HG03439 (cell line): Measurements from ENCODE around the gene DHX32.
"Not testable (repeated sequence)": the region's sequence is repeated elsewhere in the genome, so short reads cannot be mapped to it uniquely, and the experiment has no call there.

Experiments
- ATAC-seq: cut with Tn5 transposase; IDR thresholded peaks from one replicate; pipeline ENCODE4 v1.9.1; 2021; ENCODE audit warnings: mild to moderate bottlenecking, moderate library complexity; ENCODE audit not compliant: unreplicated experiment

Gene DHX32

GRCh38 chr10:125881192-125881591 is at the start of gene DHX32:
TSS of gene DHX32 (minus strand) at chr10:125881292. CDS start at chr10:125880824, 468 bp downstream.
- no peak for ATAC-seq

- no peak for ATAC-seq
These were observed 48.5 kb upstream of the DHX32 start for GRCh38 chr10:125929618-125930017.

- ATAC-seq, result no peak
These were observed 48.0 kb upstream of the DHX32 start for GRCh38 chr10:125928928-125929585.

GRCh38 chr10:125927265-125927664 is 46.2 kb upstream of the DHX32 start:
- ATAC-seq, result not testable (repeated sequence)

GRCh38 chr10:125926247-125926646 is 45.2 kb upstream of the DHX32 start:
- ATAC-seq, result no peak

- ATAC-seq, result no peak
These were observed 44.3 kb upstream of the DHX32 start for GRCh38 chr10:125925262-125925834.

GRCh38 chr10:125921643-125922306 is 40.7 kb upstream of the DHX32 start:
- ATAC-seq, result not testable (repeated sequence)

- not testable (repeated sequence) for ATAC-seq
These were observed 36.7 kb upstream of the DHX32 start for GRCh38 chr10:125917704-125918361.

GRCh38 chr10:125916977-125917376 is 35.9 kb upstream of the DHX32 start:
- no peak for ATAC-seq

GRCh38 chr10:125913277-125913676 is 32.2 kb upstream of the DHX32 start:
- ATAC-seq, result not testable (repeated sequence)

GRCh38 chr10:125911990-125912389 is 30.9 kb upstream of the DHX32 start:
- no peak for ATAC-seq

GRCh38 chr10:125911145-125911544 is 30.1 kb upstream of the DHX32 start:
- no peak for ATAC-seq

GRCh38 chr10:125909491-125909890 is 28.4 kb upstream of the DHX32 start:
- not testable (repeated sequence) for ATAC-seq

GRCh38 chr10:125908813-125909212 is 27.7 kb upstream of the DHX32 start:
- not testable (repeated sequence) for ATAC-seq

- not testable (repeated sequence) for ATAC-seq
These were observed 26.5 kb upstream of the DHX32 start for GRCh38 chr10:125907598-125907997.

- ATAC-seq, result not testable (repeated sequence)
These were observed 24.2 kb upstream of the DHX32 start for GRCh38 chr10:125905069-125905994.

- not testable (repeated sequence) for ATAC-seq
These were observed 22.1 kb upstream of the DHX32 start for GRCh38 chr10:125903135-125903640.

GRCh38 chr10:125900963-125901362 is 19.9 kb upstream of the DHX32 start:
- ATAC-seq, result not testable (repeated sequence)

GRCh38 chr10:125897317-125897716 is 16.2 kb upstream of the DHX32 start:
- ATAC-seq, result not testable (repeated sequence)
